Nephron progenitor cell (in vitro differentiated cells): ENCODE measurements around the gene MCU.

Source experiments
- DNase-seq: peaks from one replicate; pipeline ENCODE4 v3.0.0; 2021
- H3K27ac Mint-ChIP-seq: 2 replicates; pipeline ENCODE4 v1.8.0; 2021; ENCODE audit warnings: mild to moderate bottlenecking, moderate library complexity, mixed read lengths
- H3K27me3 Mint-ChIP-seq: 2 replicates; pipeline ENCODE4 v1.8.0; 2021; ENCODE audit warnings: mild to moderate bottlenecking, low read depth, mixed read lengths; ENCODE audit not compliant: poor library complexity
- H3K36me3 Mint-ChIP-seq: 2 replicates; pipeline ENCODE4 v1.8.0; 2021; ENCODE audit warnings: low read depth, mixed read lengths
- H3K4me1 Mint-ChIP-seq: 2 replicates; pipeline ENCODE4 v1.8.0; 2021; ENCODE audit warnings: mixed read lengths
- H3K4me3 Mint-ChIP-seq: 2 replicates; pipeline ENCODE4 v1.8.0; 2021; ENCODE audit warnings: mild to moderate bottlenecking, moderate library complexity, mixed read lengths
- H3K9me3 Mint-ChIP-seq: 2 replicates; pipeline ENCODE4 v1.8.0; 2021; ENCODE audit warnings: mild to moderate bottlenecking, moderate library complexity, mixed read lengths
- TF ChIP-seq, protein P1 (sequence below): fragments of 200-600 bp; sonication (generic); IDR thresholded peaks from 2 replicates; pipeline ENCODE4 v1.5.0; 2021; ENCODE audit warnings: antibody characterized with exemption

MCU gene

DNA sequence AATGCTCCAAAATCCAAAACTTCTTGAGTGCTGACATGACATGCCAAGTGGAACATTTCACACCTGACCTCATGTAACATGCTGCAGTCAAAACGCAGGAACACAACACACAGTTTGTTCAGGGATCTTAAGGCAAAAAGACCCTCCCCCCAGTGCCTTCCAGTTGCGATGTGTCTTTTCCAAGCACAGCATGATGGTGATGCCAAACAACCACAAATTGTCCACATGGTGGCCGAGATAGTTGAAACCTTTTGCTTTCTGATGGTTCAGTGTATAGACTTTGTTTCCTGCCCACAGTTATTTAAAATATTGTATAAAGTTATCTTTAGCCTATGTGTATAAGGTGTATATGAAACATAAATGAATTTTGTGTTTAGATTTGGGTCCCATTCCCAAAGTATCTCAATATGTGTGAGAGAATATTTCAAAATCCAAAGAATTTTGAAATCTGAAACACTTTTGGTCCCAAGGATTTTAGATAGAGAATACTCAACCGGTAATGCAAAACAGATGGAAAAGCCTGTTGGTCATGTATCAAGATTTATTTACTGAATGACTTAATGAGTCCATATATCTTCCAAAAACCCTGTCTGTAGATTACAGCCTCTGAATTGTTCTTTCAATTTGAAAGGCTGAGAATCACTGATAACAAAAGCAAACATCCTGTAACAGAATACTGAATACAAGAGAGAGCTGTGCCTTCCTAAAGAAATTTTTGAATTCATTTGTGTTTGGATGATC is 108.2 kb downstream of the MCU start:
- Mint-ChIP-seq H3K4me1 (peaks cover 12% of the 10 kb centered on the region), H3K4me3 (no peak overlapping the region), H3K27ac (no peak overlapping the region), H3K9me3 (no peaks in the 10 kb centered on the region), H3K27me3 (peaks cover 3% of the 10 kb centered on the region), H3K36me3 (no peaks in the 10 kb centered on the region)
- TF ChIP-seq, protein P1, sequence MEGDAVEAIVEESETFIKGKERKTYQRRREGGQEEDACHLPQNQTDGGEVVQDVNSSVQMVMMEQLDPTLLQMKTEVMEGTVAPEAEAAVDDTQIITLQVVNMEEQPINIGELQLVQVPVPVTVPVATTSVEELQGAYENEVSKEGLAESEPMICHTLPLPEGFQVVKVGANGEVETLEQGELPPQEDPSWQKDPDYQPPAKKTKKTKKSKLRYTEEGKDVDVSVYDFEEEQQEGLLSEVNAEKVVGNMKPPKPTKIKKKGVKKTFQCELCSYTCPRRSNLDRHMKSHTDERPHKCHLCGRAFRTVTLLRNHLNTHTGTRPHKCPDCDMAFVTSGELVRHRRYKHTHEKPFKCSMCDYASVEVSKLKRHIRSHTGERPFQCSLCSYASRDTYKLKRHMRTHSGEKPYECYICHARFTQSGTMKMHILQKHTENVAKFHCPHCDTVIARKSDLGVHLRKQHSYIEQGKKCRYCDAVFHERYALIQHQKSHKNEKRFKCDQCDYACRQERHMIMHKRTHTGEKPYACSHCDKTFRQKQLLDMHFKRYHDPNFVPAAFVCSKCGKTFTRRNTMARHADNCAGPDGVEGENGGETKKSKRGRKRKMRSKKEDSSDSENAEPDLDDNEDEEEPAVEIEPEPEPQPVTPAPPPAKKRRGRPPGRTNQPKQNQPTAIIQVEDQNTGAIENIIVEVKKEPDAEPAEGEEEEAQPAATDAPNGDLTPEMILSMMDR = no peak
- DNase-seq = no peak

DNA sequence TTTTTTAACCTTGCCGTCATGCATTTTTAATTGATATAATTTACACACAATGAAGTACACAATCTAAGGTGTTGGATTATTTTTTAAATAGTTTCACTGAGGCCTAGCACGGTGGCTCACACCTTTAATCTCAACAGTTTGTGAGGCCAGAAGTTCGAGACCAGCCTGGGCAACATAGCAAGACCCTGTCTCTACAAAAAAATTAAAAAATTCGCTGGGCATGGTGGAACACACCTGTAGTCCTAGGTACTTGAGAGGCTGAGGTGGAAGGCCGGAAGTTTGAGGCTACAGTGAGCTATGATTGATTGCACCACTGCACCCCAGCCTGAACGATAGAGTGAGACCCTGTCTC is 108.8 kb downstream of the MCU start:
- DNase-seq = no peak
- Mint-ChIP-seq H3K27me3 (peaks cover 3% of the 10 kb centered on the region), H3K27ac (no peak overlapping the region), H3K36me3 (no peaks in the 10 kb centered on the region), H3K9me3 (no peaks in the 10 kb centered on the region), H3K4me1 (peaks cover 12% of the 10 kb centered on the region), H3K4me3 (no peak overlapping the region)
- TF ChIP-seq, protein P1 = no peak

DNA sequence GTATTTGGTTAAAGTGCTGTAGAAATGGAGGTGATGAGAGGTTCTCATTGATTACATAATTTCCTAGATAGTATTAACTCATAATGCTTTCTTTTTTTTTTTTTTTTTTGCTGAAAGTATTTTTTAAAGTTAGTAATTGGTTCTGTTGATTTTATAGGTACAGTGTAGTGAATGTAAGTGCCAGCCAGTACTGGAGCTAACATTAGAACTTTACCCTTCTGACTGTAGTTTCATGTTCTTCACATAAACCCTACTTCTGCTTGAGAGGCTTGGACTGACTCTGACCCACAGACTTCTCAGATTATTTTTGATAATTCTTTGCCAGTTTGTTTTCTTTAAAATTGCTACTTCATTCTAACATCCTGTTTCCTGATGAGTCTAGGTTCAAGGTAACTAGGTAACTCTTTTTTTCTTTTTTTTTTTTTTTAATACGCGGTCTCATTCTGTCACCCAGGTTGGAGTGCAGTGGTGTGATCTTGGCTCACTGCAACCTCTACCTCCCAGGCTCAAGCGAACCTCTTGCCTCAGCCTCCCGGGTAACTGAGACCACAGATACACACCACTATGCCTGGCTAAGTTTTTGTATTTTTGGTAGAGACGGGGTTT is 109.4 kb downstream of the MCU start:
- TF ChIP-seq, protein P1 = no peak
- Mint-ChIP-seq H3K36me3 (no peaks in the 10 kb centered on the region), H3K4me1 (peaks cover 12% of the 10 kb centered on the region), H3K4me3 (no peak overlapping the region), H3K27ac (no peak overlapping the region), H3K9me3 (no peaks in the 10 kb centered on the region), H3K27me3 (peaks cover 3% of the 10 kb centered on the region)
- no peak for DNase-seq

DNA sequence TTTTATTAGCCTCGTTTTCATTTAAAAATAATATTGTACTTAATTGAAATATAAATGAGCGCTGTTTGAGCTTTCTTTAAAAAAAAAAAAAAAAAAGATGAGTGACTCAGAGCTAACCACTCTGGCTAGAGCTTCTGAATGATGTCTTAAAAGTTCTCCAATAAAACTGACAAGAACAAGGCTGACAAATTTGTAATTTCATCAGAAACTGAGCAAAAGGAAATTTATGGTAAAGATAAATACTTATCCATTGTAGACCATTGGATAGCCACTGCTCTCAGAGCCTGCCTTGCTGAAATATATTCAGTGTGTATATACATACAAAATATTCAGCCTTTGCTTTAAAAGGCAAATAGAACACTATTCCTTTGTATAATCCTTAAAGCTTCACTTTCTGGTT is 110.4 kb downstream of the MCU start:
- Mint-ChIP-seq H3K36me3 (no peaks in the 10 kb centered on the region), H3K4me1 (peaks cover 12% of the 10 kb centered on the region), H3K27ac (no peak overlapping the region), H3K4me3 (no peak overlapping the region), H3K9me3 (no peaks in the 10 kb centered on the region), H3K27me3 (peaks cover 3% of the 10 kb centered on the region)
- TF ChIP-seq, protein P1 = no peak
- no peak for DNase-seq

DNA sequence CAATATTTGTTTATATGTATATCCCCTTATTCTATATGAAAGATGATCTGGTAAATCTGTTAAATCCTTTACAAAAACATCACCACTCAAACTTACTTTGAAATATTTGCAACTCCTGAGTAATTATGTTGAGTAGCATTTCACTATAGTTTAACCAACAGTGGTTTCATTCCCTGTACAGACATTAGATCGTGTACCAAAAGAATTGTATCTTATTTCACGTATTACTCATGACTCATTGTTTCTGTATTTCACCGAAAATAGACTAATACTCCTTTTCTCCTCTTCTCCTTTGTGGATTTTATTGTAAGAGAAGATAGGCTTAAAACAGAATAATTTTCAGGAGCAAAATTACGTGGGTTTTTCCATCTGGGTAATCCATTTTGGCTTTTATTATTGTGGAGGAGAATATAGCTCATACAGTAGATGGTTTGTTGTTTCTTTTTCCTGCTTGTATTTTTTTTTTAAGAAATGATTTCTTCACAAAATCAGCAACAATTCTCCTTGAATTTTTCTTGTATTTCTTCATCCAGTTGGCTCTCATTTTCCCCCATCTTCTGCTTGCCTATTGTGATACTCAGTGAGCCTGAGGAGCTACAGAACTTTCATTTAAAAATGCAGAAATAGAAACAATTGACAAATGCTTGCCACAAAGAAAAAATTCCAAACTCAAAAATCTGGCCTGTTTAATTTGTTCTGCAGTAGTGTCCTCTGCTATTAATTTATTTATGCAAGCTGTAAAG is 111.0 kb downstream of the MCU start:
- no peaks in the 10 kb centered on the region for H3K36me3 Mint-ChIP-seq
- TF ChIP-seq, protein P1 = no peak
- no peak overlapping the region for H3K4me3 Mint-ChIP-seq
- H3K4me1 Mint-ChIP-seq = peaks cover 12% of the 10 kb centered on the region
- H3K27me3 Mint-ChIP-seq = peaks cover 3% of the 10 kb centered on the region
- DNase-seq = no peak
- H3K27ac Mint-ChIP-seq = no peak overlapping the region
- H3K9me3 Mint-ChIP-seq = no peaks in the 10 kb centered on the region
